Neural crest cell (in vitro differentiated cells): ENCODE results near the gene SMAD3. TPM values are rescaled to one million over a fixed set of nuclear protein-coding genes. Genes with fewer than 3 reads are reported as not detected.

ENCODE experiments used
- DNase-seq: peaks from one replicate; pipeline ENCODE4 v3.0.0; 2021; ENCODE audit warnings: low read depth, mixed read lengths, low spot score
- H3K27ac Mint-ChIP-seq: one replicate; pipeline ENCODE4 v1.8.0; 2021; ENCODE audit warnings: mild to moderate bottlenecking, mixed read lengths; ENCODE audit not compliant: unreplicated experiment
- H3K27me3 Mint-ChIP-seq: 2 replicates; pipeline ENCODE4 v1.8.0; 2021; ENCODE audit warnings: low read depth, mild to moderate bottlenecking, mixed read lengths
- H3K36me3 Mint-ChIP-seq: 2 replicates; pipeline ENCODE4 v1.8.0; 2021; ENCODE audit warnings: low read depth, mild to moderate bottlenecking, mixed read lengths
- H3K4me1 Mint-ChIP-seq: 2 replicates; pipeline ENCODE4 v1.8.0; 2021; ENCODE audit warnings: mixed read lengths
- H3K4me3 Mint-ChIP-seq: one replicate; pipeline ENCODE4 v1.8.0; 2021; ENCODE audit warnings: mild to moderate bottlenecking, mixed read lengths
- H3K9me3 Mint-ChIP-seq: 2 replicates; pipeline ENCODE4 v1.8.0; 2021; ENCODE audit warnings: mixed read lengths
- total RNA-seq: library from RNA; stranded (reverse); gene quantifications from 2 replicates; pipeline ENCODE4 v1.2.1, GENCODE V29; 2021
- TF ChIP-seq, protein P1 (sequence below): fragments of 200-600 bp; sonication (generic); conservative IDR thresholded peaks from 2 replicates; pipeline ENCODE4 v1.5.0; 2021; ENCODE audit warnings: antibody characterized with exemption, mild to moderate bottlenecking

SMAD3 gene
- total RNA-seq, 1 donor from 2014 or later = 39.5 TPM

- no peak overlapping the region for H3K27ac Mint-ChIP-seq
- TF ChIP-seq, protein P1, sequence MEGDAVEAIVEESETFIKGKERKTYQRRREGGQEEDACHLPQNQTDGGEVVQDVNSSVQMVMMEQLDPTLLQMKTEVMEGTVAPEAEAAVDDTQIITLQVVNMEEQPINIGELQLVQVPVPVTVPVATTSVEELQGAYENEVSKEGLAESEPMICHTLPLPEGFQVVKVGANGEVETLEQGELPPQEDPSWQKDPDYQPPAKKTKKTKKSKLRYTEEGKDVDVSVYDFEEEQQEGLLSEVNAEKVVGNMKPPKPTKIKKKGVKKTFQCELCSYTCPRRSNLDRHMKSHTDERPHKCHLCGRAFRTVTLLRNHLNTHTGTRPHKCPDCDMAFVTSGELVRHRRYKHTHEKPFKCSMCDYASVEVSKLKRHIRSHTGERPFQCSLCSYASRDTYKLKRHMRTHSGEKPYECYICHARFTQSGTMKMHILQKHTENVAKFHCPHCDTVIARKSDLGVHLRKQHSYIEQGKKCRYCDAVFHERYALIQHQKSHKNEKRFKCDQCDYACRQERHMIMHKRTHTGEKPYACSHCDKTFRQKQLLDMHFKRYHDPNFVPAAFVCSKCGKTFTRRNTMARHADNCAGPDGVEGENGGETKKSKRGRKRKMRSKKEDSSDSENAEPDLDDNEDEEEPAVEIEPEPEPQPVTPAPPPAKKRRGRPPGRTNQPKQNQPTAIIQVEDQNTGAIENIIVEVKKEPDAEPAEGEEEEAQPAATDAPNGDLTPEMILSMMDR = no peak
- H3K36me3 Mint-ChIP-seq = peaks cover 6% of the 10 kb centered on the region
- H3K27me3 Mint-ChIP-seq = no peaks in the 10 kb centered on the region
- no peaks in the 10 kb centered on the region for H3K9me3 Mint-ChIP-seq
- H3K4me3 Mint-ChIP-seq = no peak overlapping the region
- H3K4me1 Mint-ChIP-seq = peaks cover 62% of the 10 kb centered on the region
- no peak for DNase-seq
Measured at GRCh38 chr15:67086637-67086914, 21.2 kb downstream of the SMAD3 start.

DNA sequence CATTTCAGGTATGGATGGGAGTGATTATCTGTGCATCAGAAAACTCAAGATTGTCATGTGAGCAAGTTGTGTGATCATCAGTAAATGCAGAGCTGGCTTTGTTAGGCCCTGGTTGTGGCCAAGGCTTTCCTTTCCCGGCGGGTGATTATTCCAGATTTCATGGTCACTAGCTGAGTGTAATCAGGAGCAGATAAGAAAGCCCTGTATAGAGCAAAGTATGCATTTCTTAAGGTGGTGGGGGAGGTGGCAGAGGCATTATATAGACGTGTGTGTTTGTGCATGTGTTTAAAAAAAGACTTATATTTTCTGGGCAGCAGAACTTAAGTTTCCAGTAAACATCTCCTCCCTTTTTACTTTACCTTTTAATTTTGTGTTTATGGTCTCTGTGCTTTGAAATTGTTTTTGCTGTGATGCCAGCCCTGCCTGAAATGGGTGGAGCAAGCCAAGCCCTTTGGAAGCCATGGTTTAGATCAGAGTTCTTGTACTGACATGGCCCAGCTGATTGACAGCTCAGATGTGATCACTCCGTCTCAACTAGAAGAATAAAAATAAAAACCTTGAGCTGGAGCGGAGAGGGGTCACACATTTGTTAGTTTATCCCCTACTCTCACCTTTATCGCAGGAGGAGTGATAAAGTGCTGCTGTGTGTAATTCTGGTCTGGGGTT lies 22.2 kb downstream of the SMAD3 start:
- Mint-ChIP-seq H3K4me3 (no peak overlapping the region), H3K9me3 (no peaks in the 10 kb centered on the region), H3K4me1 (peaks cover 60% of the 10 kb centered on the region), H3K27me3 (no peaks in the 10 kb centered on the region), H3K27ac (no peak overlapping the region), H3K36me3 (peaks cover 6% of the 10 kb centered on the region)
- TF ChIP-seq, protein P1 = no peak
- no peak for DNase-seq

GRCh38 chr15:67089217-67090193 lies 24.1 kb downstream of the SMAD3 start:
- Mint-ChIP-seq H3K27me3 (no peaks in the 10 kb centered on the region), H3K4me1 (peaks cover 59% of the 10 kb centered on the region), H3K27ac (peak overlapping the region; percentile 44), H3K4me3 (no peak overlapping the region), H3K36me3 (peaks cover under 1% of the 10 kb centered on the region), H3K9me3 (no peaks in the 10 kb centered on the region)
- no peak for DNase-seq
- TF ChIP-seq, protein P1 = no peak

DNA sequence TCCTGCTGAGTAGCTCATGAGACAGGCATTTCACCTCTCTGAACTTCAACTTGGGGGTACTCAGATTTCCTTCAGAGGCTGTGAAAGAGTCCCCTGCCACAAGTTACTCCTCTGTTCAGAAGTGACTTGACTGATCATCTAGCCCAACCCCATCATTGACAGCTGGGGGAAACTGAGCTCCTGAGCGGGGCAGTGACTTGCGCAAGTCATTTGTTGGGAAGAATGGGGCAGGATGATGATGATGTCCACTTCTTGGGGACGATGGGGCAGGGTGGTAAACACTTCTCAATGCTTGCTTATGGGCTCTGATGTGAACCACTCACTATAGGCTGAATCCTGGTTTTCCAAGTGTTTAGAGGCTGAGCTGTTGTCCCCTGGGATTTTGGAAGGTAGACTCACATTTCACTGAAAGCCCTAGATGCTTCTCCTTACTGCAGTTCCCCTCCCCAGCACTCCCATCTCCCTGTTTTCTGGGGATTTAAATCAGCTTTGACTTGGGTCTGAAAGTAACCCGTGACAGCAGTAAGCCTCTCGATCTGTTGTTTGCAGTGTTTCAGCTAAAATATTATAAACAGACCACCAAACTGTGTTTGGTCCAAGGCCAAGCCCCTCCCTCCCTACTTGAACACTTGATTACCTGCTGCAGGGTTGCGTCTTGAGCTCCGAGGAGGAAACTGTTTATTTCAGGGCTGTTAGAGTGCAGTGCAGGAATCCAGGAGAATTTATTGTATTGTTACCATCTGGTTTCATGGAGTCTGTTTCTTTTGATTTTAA lies 25.1 kb downstream of the SMAD3 start:
- Mint-ChIP-seq H3K27ac (no peak overlapping the region), H3K27me3 (no peaks in the 10 kb centered on the region), H3K9me3 (no peaks in the 10 kb centered on the region), H3K36me3 (no peaks in the 10 kb centered on the region), H3K4me3 (no peak overlapping the region), H3K4me1 (peaks cover 53% of the 10 kb centered on the region)
- TF ChIP-seq, protein P1 = no peak
- no peak for DNase-seq
